ENCODE measurements around the gene BPIFB3.

BPIFB3 gene

GRCh38 chr20:33053291-33054106 lies at the start of gene BPIFB3:
Gene BPIFB3 (plus strand): TSS chr20:33053903. CDS start chr20:33055436, 1,533 bp downstream.
- no peak for DNase-seq (ENCODE audit: low read depth)

- DNase-seq (ENCODE audit: low read depth) = no peak
These were observed 49.5 kb upstream of the BPIFB3 start, which contains the start of gene SUN5 for GRCh38 chr20:33004141-33004751. Gene SUN5 (minus strand): TSS chr20:33004433. CDS start chr20:33004340, 93 bp downstream.

GRCh38 chr20:33005132-33005566 lies 48.6 kb upstream of the BPIFB3 start:
- no peak for DNase-seq (ENCODE audit: low read depth)

GRCh38 chr20:33005908-33006775 lies 47.6 kb upstream of the BPIFB3 start:
- no peak for DNase-seq (ENCODE audit: low read depth)

- no peak for DNase-seq (ENCODE audit: low read depth)
These were observed 46.8 kb upstream of the BPIFB3 start for GRCh38 chr20:33006776-33007375.

GRCh38 chr20:33007376-33008335 lies 46.0 kb upstream of the BPIFB3 start, which contains the start of gene BPIFB2:
Gene BPIFB2 (plus strand): TSS chr20:33007704. CDS start chr20:33008575, 871 bp downstream.
- no peak for DNase-seq (ENCODE audit: low read depth)

- DNase-seq (ENCODE audit: low read depth) = no peak
These were observed 45.1 kb upstream of the BPIFB3 start for GRCh38 chr20:33008336-33009213.

- DNase-seq (ENCODE audit: low read depth) = no peak
These were observed 44.2 kb upstream of the BPIFB3 start for GRCh38 chr20:33009214-33010132.

- no peak for DNase-seq (ENCODE audit: low read depth)
These were observed 43.6 kb upstream of the BPIFB3 start for GRCh38 chr20:33010133-33010504.

- DNase-seq (ENCODE audit: low read depth) = no peak
These were observed 42.8 kb upstream of the BPIFB3 start for GRCh38 chr20:33010674-33011449.

- no peak for DNase-seq (ENCODE audit: low read depth)
These were observed 41.1 kb upstream of the BPIFB3 start for GRCh38 chr20:33012327-33013189.

- DNase-seq (ENCODE audit: low read depth) = no peak
These were observed 39.9 kb upstream of the BPIFB3 start for GRCh38 chr20:33013701-33014326.

GRCh38 chr20:33014336-33015113 lies 39.2 kb upstream of the BPIFB3 start:
- no peak for DNase-seq (ENCODE audit: low read depth)

GRCh38 chr20:33015114-33015484 lies 38.6 kb upstream of the BPIFB3 start:
- no peak for DNase-seq (ENCODE audit: low read depth)
